ENCODE data around the gene ARAP3. TPM values are rescaled to one million over a fixed set of nuclear protein-coding genes. Genes with fewer than 3 reads are reported as not detected.

ARAP3 gene
- total and polyA plus RNA-seq, 2 experiments from 2014 or later = 0.59 to 1.6 TPM

GRCh38 chr5:141657937-141658545, 24.0 kb downstream of the ARAP3 start:
- Histone ChIP-seq H3K27me3 (no peaks in the 10 kb centered on the region), H3K27ac (no peak overlapping the region), H3K36me3 (no peaks in the 10 kb centered on the region), H3K4me3 (no peak overlapping the region), H3K4me1 (ENCODE audit: low read depth) (no peaks in the 10 kb centered on the region), H3K9me3 (ENCODE audit: low read depth) (no peaks in the 10 kb centered on the region)
- peak in 1 of 2 donors; percentile 71 for DNase-seq (ENCODE audit: low read depth in 1 of 2, low spot score in 1 of 2)
- TF ChIP-seq CTCF (IDR thresholded peaks at IDR 0.05; ENCODE audit: low read depth, low read length) = no peak

DNA sequence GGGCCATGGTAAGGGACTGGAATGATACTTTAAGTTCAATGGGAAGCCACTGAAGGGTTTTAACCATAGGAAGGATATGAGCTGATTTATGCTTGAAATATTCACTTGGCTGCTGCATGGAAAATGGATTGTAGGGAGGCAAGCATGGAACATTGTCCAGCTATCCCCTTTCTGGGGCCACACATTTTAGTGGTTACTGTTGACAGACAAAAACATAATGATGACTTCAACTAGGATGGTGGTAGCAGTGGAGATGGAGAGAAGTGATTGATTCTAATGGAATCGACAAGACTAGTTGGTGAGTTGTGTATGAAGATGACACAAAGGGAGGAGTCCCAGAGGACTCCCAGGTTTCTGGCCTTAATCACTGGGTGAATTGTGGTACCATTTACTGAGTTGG, 24.6 kb downstream of the ARAP3 start:
- no peaks in the 10 kb centered on the region for H3K9me3 ChIP-seq (ENCODE audit: low read depth)
- H3K36me3 ChIP-seq = no peaks in the 10 kb centered on the region
- no peaks in the 10 kb centered on the region for H3K4me1 ChIP-seq (ENCODE audit: low read depth)
- H3K27ac ChIP-seq = no peak overlapping the region
- no peaks in the 10 kb centered on the region for H3K27me3 ChIP-seq
- no peak for DNase-seq (ENCODE audit: low read depth in 1 of 2, low spot score in 1 of 2)
- TF ChIP-seq CTCF (IDR thresholded peaks at IDR 0.05; ENCODE audit: low read depth, low read length) = no peak
- H3K4me3 ChIP-seq = no peak overlapping the region

- H3K27ac ChIP-seq = no peak overlapping the region
- no peak overlapping the region for H3K4me3 ChIP-seq
- no peaks in the 10 kb centered on the region for H3K36me3 ChIP-seq
- no peaks in the 10 kb centered on the region for H3K27me3 ChIP-seq
- no peaks in the 10 kb centered on the region for H3K9me3 ChIP-seq (ENCODE audit: low read depth)
- TF ChIP-seq CTCF (IDR thresholded peaks at IDR 0.05; ENCODE audit: low read depth, low read length) = no peak
- H3K4me1 ChIP-seq (ENCODE audit: low read depth) = no peaks in the 10 kb centered on the region
- DNase-seq (ENCODE audit: low read depth in 1 of 2, low spot score in 1 of 2) = no peak
These were observed 25.6 kb downstream of the ARAP3 start for GRCh38 chr5:141656396-141656795.

DNA sequence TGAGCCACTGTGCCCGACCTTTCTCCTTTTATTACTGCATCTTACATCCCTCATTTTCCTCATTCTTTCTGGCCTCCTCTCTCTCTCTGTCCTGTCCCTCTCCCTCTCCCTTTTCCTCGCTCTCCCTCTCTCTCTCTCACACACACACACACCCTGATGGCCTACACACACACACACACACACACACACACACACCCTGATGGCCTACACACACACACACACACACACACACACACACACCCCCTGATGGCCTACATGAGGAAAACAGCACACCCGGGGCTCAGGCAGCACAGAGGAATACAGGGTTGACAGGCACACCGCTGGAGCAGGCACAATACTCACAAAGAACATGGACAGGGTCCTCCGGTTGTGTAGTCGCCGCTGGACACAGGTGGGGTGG, 27.0 kb downstream of the ARAP3 start:
- no peak for DNase-seq (ENCODE audit: low read depth in 1 of 2, low spot score in 1 of 2)
- H3K9me3 ChIP-seq (ENCODE audit: low read depth) = no peaks in the 10 kb centered on the region
- TF ChIP-seq CTCF (IDR thresholded peaks at IDR 0.05; ENCODE audit: low read depth, low read length) = no peak
- H3K27me3 ChIP-seq = no peaks in the 10 kb centered on the region
- H3K36me3 ChIP-seq = no peaks in the 10 kb centered on the region
- H3K4me1 ChIP-seq (ENCODE audit: low read depth) = no peaks in the 10 kb centered on the region
- H3K4me3 ChIP-seq = no peak overlapping the region
- H3K27ac ChIP-seq = no peak overlapping the region

DNA sequence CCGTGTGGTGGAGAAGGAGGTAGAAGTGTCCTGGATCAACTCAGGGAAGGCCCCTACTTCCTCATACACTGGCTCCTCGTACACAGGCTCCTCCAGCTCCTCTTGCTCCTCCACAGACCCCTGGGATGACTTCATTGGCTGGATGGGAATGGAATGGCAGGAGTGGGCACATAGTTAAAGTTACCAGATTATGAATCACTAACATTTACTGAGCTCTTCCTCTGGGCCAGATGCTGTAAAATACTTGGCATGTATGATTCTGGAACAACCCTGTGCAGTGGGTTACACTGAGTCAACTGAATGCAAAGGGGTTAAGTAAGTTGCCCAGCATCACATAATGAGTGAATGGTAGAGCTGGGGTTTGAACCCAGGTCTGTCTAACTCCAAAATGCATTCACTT, 27.7 kb downstream of the ARAP3 start:
- Histone ChIP-seq H3K27ac (no peak overlapping the region), H3K27me3 (no peaks in the 10 kb centered on the region), H3K4me1 (ENCODE audit: low read depth) (no peaks in the 10 kb centered on the region), H3K36me3 (no peaks in the 10 kb centered on the region), H3K9me3 (ENCODE audit: low read depth) (no peaks in the 10 kb centered on the region), H3K4me3 (no peak overlapping the region)
- no peak for DNase-seq (ENCODE audit: low read depth in 1 of 2, low spot score in 1 of 2)
- TF ChIP-seq CTCF (IDR thresholded peaks at IDR 0.05; ENCODE audit: low read depth, low read length) = no peak
